Cardiac muscle cell (in vitro differentiated cells and primary cell): Measurements from ENCODE around the gene CDH15. TPM values are rescaled to one million over a fixed set of nuclear protein-coding genes. Genes with fewer than 3 reads are reported as not detected.

Experiments
- DNase-seq, 2 donors: peaks; one replicate each; pipeline versions ENCODE4 v3.0.0 to v3.0.0-alpha.2; 2010 to 2017; ENCODE audit warnings: low read depth in 1 of 2, low spot score in 1 of 2
- H3K27ac ChIP-seq: fragments of 200-600 bp; sonication (generic); 2 replicates; pipeline ENCODE4 v1.5.1; 2016
- H3K27me3 ChIP-seq: fragments of 200-600 bp; sonication (generic); 2 replicates; pipeline ENCODE4 v1.6.0; 2016; ENCODE audit warnings: control low read depth
- H3K36me3 ChIP-seq: fragments of 200-600 bp; sonication (generic); 2 replicates; pipeline ENCODE4 v1.5.1; 2016; ENCODE audit warnings: control low read depth
- H3K4me1 ChIP-seq: fragments of 200-600 bp; sonication (generic); 2 replicates; pipeline ENCODE4 v1.8.1; 2017; ENCODE audit warnings: low read depth, mild to moderate bottlenecking, mixed run types
- H3K4me3 ChIP-seq: fragments of 200-600 bp; sonication (generic); 2 replicates; pipeline ENCODE4 v1.5.1; 2016; ENCODE audit warnings: mild to moderate bottlenecking
- H3K9me3 ChIP-seq: fragments of 200-600 bp; sonication (generic); 2 replicates; pipeline ENCODE4 v1.5.1; 2017; ENCODE audit warnings: low read depth, mild to moderate bottlenecking, control low read depth
- polyA plus RNA-seq: library from polyadenylated mRNA; unstranded; fragments of >200 nt; fragmentation: Nextera tagmentation; extraction: Ambion mirVana; gene quantifications from 2 replicates; pipeline ENCODE4 v1.2.1, GENCODE V29; 2016
- total RNA-seq: library from RNA; depleted of rRNA; stranded (reverse); fragments of >200 nt; gene quantifications from 2 replicates; pipeline ENCODE4 v1.2.3, GENCODE V29; 2016
- TF ChIP-seq, protein P1 (sequence below): IDR thresholded peaks from 2 replicates; pipeline ENCODE4 v1.5.1; 2012; ENCODE audit warnings: low read depth, mild to moderate bottlenecking, low read length

Gene CDH15
- total and polyA plus RNA-seq, 2 experiments from 2014 or later, result 0.78 to 1.5 TPM

DNA sequence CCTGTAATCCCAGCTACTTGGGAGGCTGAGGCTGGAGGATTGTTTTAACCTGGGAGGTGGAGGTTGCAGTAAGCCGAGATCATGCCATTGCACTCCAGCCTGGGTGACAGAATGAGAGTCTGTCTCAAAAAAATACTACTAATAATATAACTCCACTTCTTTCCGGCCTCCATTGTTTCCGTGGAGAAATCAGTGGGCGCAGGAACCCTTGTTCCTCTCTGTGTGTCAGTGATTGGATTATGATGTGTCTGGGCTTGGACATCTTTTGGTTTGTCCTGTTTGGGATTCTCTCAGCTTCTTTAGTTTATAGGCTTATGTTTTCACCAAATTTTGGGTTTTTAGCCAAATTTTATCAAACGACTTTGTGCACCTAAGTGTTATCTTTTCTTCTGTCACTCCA lies 41.1 kb upstream of the CDH15 start:
- Histone ChIP-seq H3K27ac (no peak overlapping the region), H3K27me3 (no peaks in the 10 kb centered on the region), H3K36me3 (peaks cover 5% of the 10 kb centered on the region), H3K9me3 (no peaks in the 10 kb centered on the region), H3K4me1 (no peaks in the 10 kb centered on the region), H3K4me3 (no peak overlapping the region)
- DNase-seq, result no peak
- TF ChIP-seq, protein P1, sequence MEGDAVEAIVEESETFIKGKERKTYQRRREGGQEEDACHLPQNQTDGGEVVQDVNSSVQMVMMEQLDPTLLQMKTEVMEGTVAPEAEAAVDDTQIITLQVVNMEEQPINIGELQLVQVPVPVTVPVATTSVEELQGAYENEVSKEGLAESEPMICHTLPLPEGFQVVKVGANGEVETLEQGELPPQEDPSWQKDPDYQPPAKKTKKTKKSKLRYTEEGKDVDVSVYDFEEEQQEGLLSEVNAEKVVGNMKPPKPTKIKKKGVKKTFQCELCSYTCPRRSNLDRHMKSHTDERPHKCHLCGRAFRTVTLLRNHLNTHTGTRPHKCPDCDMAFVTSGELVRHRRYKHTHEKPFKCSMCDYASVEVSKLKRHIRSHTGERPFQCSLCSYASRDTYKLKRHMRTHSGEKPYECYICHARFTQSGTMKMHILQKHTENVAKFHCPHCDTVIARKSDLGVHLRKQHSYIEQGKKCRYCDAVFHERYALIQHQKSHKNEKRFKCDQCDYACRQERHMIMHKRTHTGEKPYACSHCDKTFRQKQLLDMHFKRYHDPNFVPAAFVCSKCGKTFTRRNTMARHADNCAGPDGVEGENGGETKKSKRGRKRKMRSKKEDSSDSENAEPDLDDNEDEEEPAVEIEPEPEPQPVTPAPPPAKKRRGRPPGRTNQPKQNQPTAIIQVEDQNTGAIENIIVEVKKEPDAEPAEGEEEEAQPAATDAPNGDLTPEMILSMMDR, result no peak

DNA sequence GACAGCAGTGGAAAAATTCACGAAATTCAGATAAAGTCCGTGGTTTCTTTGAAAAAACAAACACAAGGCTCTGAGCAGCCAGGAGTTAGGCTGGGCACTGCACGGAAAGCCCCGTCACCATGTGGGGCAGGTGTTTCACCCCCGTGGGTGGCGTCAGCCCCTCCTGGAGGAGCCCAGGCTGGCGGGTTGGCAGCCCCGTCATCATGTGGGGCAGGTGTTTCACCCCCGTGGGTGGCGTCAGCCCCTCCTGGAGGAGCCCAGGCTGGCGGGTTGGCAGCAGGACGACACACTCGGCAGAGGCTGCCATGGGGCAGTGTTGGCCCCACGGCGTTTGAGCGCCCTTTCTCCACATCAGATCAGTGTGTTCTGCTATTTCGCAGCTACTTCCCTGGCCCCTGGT lies 39.8 kb upstream of the CDH15 start:
- TF ChIP-seq, protein P1, result no peak
- Histone ChIP-seq H3K4me1 (no peaks in the 10 kb centered on the region), H3K27me3 (no peaks in the 10 kb centered on the region), H3K36me3 (peaks cover 3% of the 10 kb centered on the region), H3K27ac (no peak overlapping the region), H3K9me3 (no peaks in the 10 kb centered on the region), H3K4me3 (no peak overlapping the region)
- DNase-seq, result no peak

DNA sequence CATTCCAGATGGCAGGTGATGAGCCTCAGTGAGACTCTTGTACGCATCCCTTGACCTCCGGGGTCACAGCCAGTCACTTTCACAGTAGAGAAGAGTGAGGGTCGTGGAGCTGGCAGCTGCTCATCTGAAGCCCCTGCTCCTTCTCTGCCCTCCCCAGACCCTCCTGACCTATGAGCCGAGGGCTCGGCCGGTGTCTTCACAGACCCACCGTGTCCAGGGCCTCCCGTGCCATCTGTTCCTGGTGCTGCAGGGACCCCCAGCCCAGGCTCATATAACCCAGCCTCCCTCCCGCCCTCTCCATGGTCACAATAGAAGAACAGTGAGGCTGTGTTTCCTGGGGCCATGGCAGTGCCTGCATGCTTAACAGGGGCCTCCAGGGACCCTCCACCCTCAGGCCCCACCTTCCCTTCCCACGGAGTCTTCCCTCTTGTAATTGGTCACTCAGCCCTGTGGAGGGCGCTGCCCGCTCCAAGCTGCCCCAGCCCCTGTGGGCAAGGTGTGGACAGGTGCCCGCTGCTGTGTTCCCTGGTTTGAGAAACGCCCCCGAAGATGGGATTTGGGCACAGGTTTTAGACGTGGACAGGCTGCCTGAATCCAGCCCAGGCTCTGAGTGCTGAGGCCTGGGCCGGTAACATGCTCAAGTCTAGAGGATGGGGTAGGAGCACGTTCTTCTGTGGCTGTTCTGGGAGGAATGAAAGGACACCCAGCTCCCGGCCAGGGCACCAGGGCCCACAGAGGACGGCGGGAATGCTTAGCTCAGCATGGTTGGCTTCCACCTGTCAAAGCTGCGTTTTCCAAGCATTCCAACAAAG lies 39.1 kb upstream of the CDH15 start:
- TF ChIP-seq, protein P1, result peak; percentile 2
- H3K4me1 ChIP-seq, result no peaks in the 10 kb centered on the region
- peaks cover 3% of the 10 kb centered on the region for H3K36me3 ChIP-seq
- no peak overlapping the region for H3K4me3 ChIP-seq
- DNase-seq, result no peak
- H3K27me3 ChIP-seq, result no peaks in the 10 kb centered on the region
- H3K9me3 ChIP-seq, result no peaks in the 10 kb centered on the region
- no peak overlapping the region for H3K27ac ChIP-seq

DNA sequence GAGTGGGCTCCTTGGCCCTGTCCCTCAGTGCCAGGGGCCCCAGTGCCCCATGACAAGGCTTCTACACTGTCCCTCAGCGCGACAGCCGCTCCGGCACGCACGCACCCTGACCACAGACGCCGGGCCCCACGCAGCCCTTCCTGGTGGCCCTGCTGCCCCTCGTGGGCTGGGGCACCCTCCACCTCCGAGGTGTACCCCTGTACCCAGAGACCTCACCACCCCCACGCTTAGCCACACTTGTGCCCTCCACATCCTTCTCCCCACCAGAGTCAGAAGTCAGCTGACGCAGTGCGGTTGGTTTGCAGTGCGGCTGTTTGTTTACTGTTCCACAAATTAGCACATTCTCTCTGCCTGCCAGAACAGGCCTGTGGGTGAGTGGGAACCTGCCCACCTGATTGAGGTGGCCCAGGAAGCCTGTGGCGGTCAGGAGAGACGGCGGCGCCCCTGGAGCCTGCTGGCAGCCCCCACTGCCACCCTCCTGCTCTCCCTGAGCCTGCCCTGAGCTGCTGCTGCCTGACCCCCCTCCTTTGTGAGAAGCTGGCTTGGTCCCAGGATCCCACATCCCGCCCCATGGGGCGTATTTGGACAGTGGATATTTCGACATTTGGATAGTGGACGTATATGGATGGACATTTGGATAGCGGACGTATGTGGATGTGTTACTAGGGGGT lies 38.0 kb upstream of the CDH15 start:
- Histone ChIP-seq H3K4me3 (no peak overlapping the region), H3K4me1 (no peaks in the 10 kb centered on the region), H3K36me3 (peaks cover 3% of the 10 kb centered on the region), H3K27ac (no peak overlapping the region), H3K9me3 (no peaks in the 10 kb centered on the region), H3K27me3 (no peaks in the 10 kb centered on the region)
- TF ChIP-seq, protein P1, result no peak
- DNase-seq, result no peak

DNA sequence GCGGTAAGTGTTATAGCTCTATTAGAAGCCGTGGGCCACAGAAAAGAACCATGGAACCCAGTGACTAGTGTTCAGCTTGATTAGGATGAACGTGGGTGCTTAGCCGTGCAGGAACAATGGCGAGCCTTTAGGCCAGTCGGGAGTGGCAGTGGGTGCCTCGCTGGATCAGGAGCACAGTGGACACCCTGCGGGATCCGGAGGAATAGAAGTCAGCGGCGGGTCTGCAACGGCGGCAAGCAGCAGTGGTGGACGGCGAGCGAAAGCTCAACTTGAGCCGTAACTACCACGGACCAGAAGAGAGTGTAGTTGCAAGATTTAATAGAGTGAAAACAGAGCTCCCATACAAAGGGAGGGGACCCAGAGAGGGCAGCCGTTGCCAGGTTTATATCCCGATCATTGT lies 37.3 kb upstream of the CDH15 start:
- Histone ChIP-seq H3K4me3 (no peak overlapping the region), H3K27ac (no peak overlapping the region), H3K36me3 (peaks cover 3% of the 10 kb centered on the region), H3K4me1 (no peaks in the 10 kb centered on the region), H3K27me3 (no peaks in the 10 kb centered on the region), H3K9me3 (no peaks in the 10 kb centered on the region)
- TF ChIP-seq, protein P1, result no peak
- DNase-seq, result no peak
